GM12865 (cell line): ENCODE results near the gene SDCCAG8.

Experiments used
- DNase-seq: peaks from one replicate; pipeline ENCODE4 v3.0.0; 2010; ENCODE audit warnings: low read depth
- H3K4me3 ChIP-seq: 2 replicates; pipeline ENCODE4 v1.5.1; 2011; ENCODE audit warnings: mild to moderate bottlenecking, low read depth, low read length, control low read depth
- CTCF ChIP-seq: IDR thresholded peaks from 2 replicates; pipeline ENCODE4 v1.5.1; 2011; ENCODE audit warnings: low read length, control low read depth, low read depth, inconsistent platforms; ENCODE audit not compliant: insufficient read depth; ENCODE audit errors: missing control alignments

Gene SDCCAG8

DNA sequence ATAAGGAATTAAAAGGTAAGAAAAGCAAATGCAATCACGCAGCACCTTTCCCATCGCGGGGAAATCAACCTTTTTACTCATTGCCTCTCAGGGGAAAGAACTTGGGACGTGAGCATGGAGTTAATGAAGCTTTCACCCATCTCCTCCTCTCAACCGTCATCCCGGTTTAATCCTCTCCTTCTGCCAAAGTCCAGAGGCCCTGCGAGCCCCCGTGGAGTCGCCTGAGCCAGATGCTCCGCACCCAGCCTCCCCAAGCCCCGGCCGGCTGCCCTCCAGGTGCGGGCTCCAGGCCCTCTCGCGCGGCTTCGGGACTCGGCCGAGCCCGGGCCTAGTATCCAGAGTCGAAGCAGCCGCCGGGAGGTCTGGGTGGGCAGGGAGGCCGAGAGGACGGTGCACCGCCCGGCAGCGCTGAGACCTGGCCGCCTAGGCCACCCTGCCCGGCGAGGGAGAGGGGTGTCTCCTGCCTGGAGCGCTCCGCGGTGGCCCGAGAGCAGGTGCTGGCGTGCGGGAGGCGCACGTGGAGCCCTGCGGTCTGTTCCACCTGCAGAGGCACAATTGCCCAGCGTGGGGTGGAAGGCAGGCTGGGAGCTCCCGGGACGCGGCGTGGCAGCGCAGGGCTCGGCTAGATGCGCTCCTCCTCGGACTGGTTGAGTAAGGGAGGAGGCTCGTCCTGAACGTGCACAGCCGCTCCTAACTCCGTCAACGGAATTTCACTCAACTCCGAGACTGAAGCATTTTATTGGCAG lies 218.5 kb downstream of the SDCCAG8 start:
- no peak for DNase-seq
- no peak for TF ChIP-seq CTCF
- H3K4me3 ChIP-seq: no peak overlapping the region

- H3K4me3 ChIP-seq: no peak overlapping the region
- TF ChIP-seq CTCF: no peak
- DNase-seq: no peak
Measured at GRCh38 chr1:243474906-243475305, 219.1 kb downstream of the SDCCAG8 start.

GRCh38 chr1:243475966-243476365 lies 220.1 kb downstream of the SDCCAG8 start:
- H3K4me3 ChIP-seq: no peak overlapping the region
- DNase-seq: no peak
- no peak for TF ChIP-seq CTCF

- DNase-seq: no peak
- TF ChIP-seq CTCF: no peak
- no peak overlapping the region for H3K4me3 ChIP-seq
Measured at GRCh38 chr1:243477731-243478290, 222.0 kb downstream of the SDCCAG8 start.

GRCh38 chr1:243481101-243481500 lies 225.3 kb downstream of the SDCCAG8 start:
- no peak overlapping the region for H3K4me3 ChIP-seq
- TF ChIP-seq CTCF: no peak
- no peak for DNase-seq

DNA sequence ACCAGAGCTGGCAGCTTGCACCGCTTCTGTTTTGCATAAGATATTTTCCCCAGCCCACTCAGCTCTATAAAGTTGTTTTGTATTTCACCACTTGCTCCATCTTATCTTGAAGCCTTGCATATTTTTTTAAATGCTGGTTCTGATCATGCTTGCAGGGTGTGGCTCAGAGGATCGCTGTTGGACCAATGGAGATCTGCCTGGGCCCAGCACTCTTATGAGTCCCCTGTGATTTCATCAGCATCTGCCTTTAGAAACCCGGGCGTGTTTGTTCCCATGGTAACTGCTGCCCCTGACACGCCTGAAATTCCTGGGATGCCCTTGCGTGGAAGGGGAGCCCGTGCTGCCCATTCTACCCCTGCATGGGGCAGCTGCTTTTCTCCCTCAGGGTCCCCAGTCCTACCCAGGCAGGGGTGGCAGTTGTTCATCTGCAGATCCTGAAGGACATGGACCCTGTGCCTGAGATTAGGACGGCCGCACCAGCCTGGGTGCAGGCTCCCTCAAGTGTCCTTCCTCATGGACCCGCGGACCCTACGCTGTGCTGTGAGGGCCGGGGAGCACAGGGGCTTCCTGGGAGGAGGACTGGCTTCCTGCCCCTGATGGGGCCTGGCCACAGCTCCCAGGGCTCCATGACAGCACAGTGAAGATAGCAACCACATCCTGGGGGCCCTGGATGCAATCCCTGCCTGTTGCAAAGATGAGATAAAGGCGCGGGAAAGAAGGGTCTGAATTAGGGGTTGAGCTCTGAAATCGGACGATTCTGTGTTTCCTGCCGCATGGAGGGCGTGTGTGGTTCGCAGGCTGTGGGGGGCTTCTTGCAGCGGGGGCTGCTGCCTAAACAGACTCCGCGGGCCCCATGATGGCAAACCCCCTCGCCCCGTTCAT lies 226.5 kb downstream of the SDCCAG8 start:
- no peak for TF ChIP-seq CTCF
- no peak overlapping the region for H3K4me3 ChIP-seq
- DNase-seq: no peak
